ENCODE data around the gene AHDC1.

- TF ChIP-seq CTCF (IDR thresholded peaks at IDR 0.05; ENCODE audit: low read depth, low read length, poor library complexity, severe bottlenecking) (no peak), EZH2phosphoT487 (IDR thresholded peaks at IDR 0.05; ENCODE audit: borderline replicate concordance, low read length) (no peak)
Observed at GRCh38 chr1:27611450-27611849, 7.5 kb upstream of the AHDC1 start.
